ENCODE measurements around the gene TRPM3.

- TF ChIP-seq EZH2phosphoT487 (IDR thresholded peaks at IDR 0.05; ENCODE audit: low read length), result no peak
- TF ChIP-seq, protein P1, sequence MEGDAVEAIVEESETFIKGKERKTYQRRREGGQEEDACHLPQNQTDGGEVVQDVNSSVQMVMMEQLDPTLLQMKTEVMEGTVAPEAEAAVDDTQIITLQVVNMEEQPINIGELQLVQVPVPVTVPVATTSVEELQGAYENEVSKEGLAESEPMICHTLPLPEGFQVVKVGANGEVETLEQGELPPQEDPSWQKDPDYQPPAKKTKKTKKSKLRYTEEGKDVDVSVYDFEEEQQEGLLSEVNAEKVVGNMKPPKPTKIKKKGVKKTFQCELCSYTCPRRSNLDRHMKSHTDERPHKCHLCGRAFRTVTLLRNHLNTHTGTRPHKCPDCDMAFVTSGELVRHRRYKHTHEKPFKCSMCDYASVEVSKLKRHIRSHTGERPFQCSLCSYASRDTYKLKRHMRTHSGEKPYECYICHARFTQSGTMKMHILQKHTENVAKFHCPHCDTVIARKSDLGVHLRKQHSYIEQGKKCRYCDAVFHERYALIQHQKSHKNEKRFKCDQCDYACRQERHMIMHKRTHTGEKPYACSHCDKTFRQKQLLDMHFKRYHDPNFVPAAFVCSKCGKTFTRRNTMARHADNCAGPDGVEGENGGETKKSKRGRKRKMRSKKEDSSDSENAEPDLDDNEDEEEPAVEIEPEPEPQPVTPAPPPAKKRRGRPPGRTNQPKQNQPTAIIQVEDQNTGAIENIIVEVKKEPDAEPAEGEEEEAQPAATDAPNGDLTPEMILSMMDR (IDR thresholded peaks at IDR 0.05; ENCODE audit: low read length), result no peak
- TF ChIP-seq EZH2 (optimal IDR thresholded peaks at IDR 0.05; ENCODE audit: low read depth, low read length), result no peak
Measured at GRCh38 chr9:71130521-71130920, 9.1 kb upstream of the TRPM3 start.
